ENCODE measurements around the gene PRR29.
"Not testable (repeated sequence)": the region's sequence is repeated elsewhere in the genome, so short reads cannot be mapped to it uniquely, and the experiment has no call there.

Gene PRR29

DNA sequence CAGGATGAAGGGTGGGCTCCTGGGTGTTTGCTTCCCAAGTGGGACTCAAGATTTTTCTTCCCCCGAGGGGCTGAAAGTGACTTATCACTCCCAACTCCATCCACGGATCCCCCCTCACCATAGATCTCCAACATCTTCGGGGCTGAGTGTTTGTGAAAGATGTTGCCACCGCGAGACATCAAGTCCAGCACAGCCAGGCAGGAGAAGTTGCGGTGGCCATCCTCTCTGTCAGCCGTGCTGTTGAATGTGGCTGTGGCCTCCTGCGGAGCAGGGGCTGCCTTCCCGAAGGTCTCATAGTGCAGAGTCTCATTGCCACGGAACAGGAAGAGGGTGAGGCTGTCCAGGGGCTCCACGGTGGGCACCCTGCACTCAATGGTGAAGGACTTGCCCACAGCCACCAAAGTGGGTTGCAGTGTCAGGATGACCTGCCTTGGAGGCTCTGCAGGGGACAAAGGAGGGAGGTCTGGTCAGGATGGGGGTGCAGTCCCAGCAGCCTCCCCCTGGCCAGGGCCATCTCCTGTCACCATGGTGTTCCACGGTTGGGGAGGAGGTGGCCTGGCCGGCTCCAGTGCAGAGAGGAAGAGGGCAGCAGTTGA, 5.5 kb downstream of the PRR29 start:
- no peak for DNase-seq (ENCODE audit: low read depth)
- TF ChIP-seq, protein P1, sequence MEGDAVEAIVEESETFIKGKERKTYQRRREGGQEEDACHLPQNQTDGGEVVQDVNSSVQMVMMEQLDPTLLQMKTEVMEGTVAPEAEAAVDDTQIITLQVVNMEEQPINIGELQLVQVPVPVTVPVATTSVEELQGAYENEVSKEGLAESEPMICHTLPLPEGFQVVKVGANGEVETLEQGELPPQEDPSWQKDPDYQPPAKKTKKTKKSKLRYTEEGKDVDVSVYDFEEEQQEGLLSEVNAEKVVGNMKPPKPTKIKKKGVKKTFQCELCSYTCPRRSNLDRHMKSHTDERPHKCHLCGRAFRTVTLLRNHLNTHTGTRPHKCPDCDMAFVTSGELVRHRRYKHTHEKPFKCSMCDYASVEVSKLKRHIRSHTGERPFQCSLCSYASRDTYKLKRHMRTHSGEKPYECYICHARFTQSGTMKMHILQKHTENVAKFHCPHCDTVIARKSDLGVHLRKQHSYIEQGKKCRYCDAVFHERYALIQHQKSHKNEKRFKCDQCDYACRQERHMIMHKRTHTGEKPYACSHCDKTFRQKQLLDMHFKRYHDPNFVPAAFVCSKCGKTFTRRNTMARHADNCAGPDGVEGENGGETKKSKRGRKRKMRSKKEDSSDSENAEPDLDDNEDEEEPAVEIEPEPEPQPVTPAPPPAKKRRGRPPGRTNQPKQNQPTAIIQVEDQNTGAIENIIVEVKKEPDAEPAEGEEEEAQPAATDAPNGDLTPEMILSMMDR (IDR thresholded peaks at IDR 0.05; ENCODE audit: low read depth, low read length, missing control alignments), result no peak
- H3K4me3 ChIP-seq (ENCODE audit: low read depth, low read length), result no peak overlapping the region

DNA sequence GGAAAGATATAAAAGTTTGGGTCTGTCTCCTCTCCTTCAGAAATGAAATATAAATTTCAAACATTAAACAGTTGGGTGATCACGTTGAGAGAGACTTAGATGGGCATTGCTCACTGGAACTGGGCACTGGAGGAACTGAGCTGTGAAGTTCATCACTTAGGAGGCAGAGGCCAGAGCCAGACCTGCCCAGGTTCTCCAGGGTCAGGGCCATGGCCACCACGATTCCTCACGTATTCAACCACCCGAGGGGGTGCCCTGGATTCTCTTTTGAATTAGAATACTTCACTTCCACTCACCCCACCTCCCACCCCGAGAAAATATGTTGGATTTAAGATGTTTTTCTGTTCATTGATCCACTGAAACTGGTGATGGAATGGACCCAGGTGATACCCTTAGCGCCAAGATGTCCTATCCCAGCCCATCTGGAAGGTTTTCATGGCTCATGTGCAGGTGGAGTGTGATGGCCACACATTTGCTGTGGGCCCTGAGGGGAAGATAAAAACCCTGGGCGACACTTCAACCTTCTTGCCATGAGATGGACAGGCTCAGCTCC, 6.1 kb downstream of the PRR29 start:
- no peak overlapping the region for H3K4me3 ChIP-seq (ENCODE audit: low read depth, low read length)

DNA sequence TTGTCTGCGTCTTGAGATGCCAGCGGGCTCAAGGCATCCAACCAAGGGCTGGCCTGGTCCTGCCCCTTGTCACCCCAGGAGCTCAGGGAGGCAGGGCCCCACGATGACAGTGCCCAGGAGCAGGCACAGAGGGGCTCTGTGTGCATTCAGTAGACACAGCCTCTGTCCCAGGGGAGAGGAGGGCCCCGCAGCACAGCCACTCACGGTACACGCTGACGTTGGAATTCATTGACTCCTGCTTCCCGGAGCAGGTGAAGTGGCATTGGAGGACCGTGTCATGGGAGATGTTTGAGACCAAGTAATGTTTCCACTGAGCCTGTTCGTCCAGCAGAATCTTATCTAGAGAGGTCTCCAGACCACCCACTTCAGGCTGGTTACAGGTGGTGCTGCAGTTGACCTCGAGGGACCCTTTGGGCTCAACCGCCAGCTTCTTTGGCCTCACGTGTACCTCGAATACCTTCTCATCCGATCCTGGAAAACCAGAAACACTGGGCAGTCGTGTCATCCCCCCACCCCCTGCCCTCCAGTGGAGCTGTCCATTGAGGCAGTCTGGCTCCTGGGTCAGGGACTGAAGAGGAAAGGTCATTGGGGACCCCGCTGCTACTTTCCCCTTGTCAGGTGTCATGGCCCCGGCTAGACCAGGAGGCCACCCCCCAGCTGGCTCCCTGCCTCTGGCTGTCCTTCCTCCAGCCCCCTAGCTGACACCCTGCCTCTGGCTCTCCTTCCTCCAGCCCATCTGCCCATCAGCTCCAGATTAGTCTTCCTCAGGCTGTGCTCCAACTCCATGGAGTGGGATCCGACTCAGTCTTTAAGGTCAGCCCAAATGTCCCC, 7.0 kb downstream of the PRR29 start:
- H3K4me3 ChIP-seq (ENCODE audit: low read depth, low read length), result no peak overlapping the region
- TF ChIP-seq, protein P1 (IDR thresholded peaks at IDR 0.05; ENCODE audit: low read depth, low read length, missing control alignments), result no peak
- no peak for DNase-seq (ENCODE audit: low read depth)

More for the DNA sequence above, 6.1 kb downstream of the PRR29 start:
- no peak for DNase-seq (ENCODE audit: low read depth)
- TF ChIP-seq, protein P1 (IDR thresholded peaks at IDR 0.05; ENCODE audit: low read depth, low read length, missing control alignments), result no peak

DNA sequence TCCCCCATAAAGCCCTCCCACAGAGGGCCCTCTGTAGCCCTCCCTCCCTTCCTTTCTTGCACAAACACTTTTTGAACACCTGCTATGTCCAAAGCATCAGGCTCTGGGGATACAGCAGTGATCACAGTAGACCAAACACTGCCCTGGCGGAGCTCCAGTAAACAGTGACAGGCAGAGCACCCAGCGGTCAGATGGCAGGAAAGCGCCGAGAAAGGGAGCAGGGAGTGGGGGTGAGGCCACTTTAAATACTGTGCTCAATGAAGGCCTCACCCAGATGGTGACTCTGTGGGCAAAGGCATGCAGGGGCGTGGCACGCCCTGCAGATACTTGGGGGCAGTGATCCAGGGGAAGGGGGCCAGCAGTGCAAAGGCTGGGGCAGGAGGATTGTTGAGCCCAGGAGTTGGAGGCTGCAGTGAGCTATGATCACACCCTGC, 7.6 kb downstream of the PRR29 start:
- TF ChIP-seq, protein P1 (IDR thresholded peaks at IDR 0.05; ENCODE audit: low read depth, low read length, missing control alignments), result no peak
- H3K4me3 ChIP-seq (ENCODE audit: low read depth, low read length), result no peak overlapping the region
- no peak for DNase-seq (ENCODE audit: low read depth)

DNA sequence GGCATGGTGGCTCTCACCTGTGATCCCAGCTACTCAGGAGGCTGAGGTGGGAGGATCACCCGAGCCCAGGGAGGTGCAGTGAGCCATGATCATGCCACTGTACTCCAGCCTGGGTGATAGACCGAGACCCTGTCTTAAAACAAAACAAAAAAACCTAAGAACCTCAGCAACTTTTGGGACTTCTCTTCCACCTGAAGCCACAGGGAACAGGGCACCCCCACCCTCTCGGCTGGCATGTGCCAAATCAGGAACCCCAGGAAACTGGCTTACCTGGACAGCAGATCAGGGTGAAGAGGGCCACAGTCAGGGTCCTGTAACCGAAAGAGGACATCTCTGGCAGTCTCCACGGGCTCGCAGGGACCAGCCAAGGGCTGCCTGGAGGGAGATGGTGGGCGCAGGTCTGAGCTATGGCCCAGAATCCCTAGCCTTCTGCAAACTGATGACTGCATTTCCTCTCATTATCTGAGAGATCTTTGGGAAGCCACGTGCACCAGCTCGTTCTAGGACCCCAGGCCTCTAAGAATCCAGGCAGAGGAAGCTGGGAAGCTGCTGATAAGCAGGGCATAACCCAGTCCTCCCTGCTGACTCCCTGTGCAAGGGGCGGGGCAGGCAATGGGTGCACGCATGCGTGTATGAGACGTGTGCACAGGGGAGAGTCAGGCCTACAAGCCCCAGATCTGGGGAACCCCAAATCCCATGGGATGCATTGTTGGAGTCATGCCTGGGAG, 8.4 kb downstream of the PRR29 start:
- no peak for DNase-seq (ENCODE audit: low read depth)
- TF ChIP-seq, protein P1 (IDR thresholded peaks at IDR 0.05; ENCODE audit: low read depth, low read length, missing control alignments), result no peak
- no peak overlapping the region for H3K4me3 ChIP-seq (ENCODE audit: low read depth, low read length)

DNA sequence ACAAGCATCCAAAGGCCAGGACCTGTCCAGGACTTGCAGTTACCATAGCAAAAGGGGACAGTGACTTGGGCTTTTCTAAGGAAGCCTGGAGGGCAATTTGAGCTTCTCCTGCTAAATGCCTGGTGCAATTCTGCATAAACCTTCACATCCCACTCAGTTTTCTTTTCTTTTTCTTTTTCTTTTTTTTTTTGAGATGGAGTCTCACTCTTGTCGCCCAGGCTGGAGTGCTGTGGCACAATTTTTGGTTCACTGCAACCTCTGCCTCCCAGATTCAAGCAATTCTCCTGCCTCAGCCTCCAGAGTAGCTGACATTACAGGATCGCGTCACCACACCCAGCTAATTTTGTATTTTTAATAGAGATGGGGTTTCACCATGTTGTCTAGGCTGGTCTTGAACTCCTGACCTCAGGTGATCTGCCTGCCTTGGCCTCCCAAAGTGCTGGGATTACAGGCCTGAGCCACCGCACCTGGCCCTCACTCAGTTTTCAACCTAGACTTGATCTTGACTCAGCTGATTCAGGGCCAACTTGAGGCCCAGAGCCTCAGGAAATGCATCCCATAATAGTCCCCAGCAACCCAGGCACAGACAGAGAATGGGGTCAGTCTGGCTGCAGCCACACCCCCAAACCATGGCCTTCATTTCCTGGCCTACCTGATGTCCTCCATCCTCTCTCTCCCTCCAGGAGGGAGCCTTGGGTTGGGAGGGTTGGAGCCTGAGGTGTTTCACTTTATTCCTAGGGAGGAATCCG, 9.1 kb downstream of the PRR29 start:
- H3K4me3 ChIP-seq (ENCODE audit: low read depth, low read length); DNase-seq (ENCODE audit: low read depth): not testable (repeated sequence)
